HG03060 (cell line): ENCODE data around the gene FES.

ENCODE experiments used
- ATAC-seq: cut with Tn5 transposase; IDR thresholded peaks from one replicate; pipeline ENCODE4 v1.9.1; 2021; ENCODE audit warnings: low read depth, moderate number of reproducible peaks; ENCODE audit not compliant: unreplicated experiment

The FES gene

DNA sequence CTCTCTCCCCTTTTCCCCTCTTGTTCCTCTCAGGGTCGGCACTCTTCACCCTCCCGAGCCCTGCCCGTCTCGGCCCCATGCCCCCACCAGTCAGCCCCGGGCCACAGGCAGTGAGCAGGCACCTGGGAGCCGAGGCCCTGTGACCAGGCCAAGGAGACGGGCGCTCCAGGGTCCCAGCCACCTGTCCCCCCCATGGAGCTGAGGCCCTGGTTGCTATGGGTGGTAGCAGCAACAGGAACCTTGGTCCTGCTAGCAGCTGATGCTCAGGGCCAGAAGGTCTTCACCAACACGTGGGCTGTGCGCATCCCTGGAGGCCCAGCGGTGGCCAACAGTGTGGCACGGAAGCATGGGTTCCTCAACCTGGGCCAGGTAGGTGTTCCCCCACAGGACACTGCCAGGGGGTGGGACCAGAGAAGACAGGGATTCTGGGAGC, 8.7 kb upstream of the FES start:
- ATAC-seq, result no peak

DNA sequence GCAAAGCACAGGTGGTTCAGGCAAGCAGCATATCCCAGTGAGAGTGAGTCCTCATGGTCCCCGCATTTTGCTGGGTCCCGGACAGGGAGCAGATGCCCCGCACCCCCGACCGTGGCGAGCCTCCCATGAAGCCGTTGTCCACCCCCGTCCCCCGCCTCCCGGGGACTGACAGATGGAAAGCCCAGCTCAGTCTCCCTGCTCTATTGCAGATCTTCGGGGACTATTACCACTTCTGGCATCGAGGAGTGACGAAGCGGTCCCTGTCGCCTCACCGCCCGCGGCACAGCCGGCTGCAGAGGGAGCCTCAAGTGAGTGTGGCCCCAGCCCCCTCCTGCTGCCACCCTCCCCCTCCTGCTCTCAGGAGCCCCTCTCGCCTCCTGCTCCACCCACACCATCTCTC, 8.3 kb upstream of the FES start:
- no peak for ATAC-seq

GRCh38 chr15:90876512-90877170, 7.7 kb upstream of the FES start:
- ATAC-seq, result no peak

DNA sequence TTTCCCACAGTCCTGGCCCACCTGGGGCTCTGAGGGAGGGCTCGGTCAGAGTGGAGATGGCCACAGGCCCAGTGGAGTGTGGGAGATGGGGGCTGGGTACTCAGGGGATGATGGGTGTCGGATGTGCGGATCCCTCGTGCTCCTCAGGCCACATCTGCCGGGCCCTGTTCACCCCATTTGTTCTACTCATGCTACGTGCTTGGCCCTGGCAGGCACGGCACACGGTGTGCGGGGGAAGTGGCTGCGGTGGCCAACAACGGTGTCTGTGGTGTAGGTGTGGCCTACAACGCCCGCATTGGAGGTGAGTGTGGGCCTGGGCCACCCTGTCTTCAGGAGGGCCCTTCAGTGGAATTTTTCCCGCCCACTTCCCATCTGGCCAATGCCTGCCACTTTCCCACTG, 7.0 kb upstream of the FES start:
- no peak for ATAC-seq

- ATAC-seq, result no peak
Measured at GRCh38 chr15:90877996-90878395, 6.3 kb upstream of the FES start.

- no peak for ATAC-seq
Measured at GRCh38 chr15:90878660-90879059, 5.6 kb upstream of the FES start.

GRCh38 chr15:90879730-90880366, 4.5 kb upstream of the FES start:
- ATAC-seq, result no peak

DNA sequence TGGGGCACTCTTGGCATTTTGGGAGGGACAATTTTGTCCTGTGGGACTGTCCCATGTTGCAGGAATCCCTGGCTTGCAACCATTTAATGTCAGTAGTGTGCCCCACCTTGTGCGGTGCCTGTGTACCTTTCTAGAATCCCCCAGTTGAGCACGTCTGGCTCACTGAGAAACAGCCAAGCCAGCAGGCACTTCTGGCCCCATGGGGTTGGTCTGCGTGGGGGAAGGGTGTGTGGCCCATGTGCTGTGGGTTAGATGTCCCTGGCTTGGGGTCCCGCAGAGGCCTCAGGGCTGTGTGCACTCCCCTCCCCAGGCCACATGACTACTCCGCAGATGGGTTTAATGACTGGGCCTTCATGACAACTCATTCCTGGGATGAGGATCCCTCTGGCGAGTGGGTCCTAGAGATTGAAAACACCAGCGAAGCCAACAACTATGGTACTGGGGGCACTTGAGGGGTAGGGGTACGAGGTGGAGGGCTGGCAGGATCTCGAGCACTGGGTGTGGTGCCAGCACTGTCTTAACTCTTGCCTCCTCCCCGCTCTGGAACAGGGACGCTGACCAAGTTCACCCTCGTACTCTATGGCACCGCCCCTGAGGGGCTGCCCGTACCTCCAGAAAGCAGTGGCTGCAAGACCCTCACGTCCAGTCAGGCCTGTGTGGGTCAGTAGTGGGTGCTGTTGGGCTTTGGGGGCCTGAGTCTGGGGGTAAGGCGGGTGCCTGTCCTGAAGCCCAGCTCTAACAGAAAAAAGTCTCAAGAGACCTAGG, 3.7 kb upstream of the FES start:
- ATAC-seq, result no peak

DNA sequence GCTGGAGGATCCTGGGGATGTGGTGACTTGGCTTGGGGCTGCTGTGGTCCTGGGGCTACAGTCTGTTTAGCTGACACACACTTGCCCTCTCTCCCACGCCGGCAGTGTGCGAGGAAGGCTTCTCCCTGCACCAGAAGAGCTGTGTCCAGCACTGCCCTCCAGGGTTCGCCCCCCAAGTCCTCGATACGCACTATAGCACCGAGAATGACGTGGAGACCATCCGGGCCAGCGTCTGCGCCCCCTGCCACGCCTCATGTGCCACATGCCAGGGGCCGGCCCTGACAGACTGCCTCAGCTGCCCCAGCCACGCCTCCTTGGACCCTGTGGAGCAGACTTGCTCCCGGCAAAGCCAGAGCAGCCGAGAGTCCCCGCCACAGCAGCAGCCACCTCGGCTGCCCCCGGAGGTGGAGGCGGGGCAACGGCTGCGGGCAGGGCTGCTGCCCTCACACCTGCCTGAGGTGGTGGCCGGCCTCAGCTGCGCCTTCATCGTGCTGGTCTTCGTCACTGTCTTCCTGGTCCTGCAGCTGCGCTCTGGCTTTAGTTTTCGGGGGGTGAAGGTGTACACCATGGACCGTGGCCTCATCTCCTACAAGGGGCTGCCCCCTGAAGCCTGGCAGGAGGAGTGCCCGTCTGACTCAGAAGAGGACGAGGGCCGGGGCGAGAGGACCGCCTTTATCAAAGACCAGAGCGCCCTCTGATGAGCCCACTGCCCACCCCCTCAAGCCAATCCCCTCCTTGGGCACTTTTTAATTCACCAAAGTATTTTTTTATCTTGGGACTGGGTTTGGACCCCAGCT, 2.9 kb upstream of the FES start:
- no peak for ATAC-seq

DNA sequence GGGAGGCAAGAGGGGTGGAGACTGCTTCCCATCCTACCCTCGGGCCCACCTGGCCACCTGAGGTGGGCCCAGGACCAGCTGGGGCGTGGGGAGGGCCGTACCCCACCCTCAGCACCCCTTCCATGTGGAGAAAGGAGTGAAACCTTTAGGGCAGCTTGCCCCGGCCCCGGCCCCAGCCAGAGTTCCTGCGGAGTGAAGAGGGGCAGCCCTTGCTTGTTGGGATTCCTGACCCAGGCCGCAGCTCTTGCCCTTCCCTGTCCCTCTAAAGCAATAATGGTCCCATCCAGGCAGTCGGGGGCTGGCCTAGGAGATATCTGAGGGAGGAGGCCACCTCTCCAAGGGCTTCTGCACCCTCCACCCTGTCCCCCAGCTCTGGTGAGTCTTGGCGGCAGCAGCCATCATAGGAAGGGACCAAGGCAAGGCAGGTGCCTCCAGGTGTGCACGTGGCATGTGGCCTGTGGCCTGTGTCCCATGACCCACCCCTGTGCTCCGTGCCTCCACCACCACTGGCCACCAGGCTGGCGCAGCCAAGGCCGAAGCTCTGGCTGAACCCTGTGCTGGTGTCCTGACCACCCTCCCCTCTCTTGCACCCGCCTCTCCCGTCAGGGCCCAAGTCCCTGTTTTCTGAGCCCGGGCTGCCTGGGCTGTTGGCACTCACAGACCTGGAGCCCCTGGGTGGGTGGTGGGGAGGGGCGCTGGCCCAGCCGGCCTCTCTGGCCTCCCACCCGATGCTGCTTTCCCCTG, 2.2 kb upstream of the FES start:
- ATAC-seq, result no peak

GRCh38 chr15:90882781-90883525, 1.4 kb upstream of the FES start:
- no peak for ATAC-seq

GRCh38 chr15:90883526-90883975, 753 bp upstream of the FES start:
- ATAC-seq, result no peak

DNA sequence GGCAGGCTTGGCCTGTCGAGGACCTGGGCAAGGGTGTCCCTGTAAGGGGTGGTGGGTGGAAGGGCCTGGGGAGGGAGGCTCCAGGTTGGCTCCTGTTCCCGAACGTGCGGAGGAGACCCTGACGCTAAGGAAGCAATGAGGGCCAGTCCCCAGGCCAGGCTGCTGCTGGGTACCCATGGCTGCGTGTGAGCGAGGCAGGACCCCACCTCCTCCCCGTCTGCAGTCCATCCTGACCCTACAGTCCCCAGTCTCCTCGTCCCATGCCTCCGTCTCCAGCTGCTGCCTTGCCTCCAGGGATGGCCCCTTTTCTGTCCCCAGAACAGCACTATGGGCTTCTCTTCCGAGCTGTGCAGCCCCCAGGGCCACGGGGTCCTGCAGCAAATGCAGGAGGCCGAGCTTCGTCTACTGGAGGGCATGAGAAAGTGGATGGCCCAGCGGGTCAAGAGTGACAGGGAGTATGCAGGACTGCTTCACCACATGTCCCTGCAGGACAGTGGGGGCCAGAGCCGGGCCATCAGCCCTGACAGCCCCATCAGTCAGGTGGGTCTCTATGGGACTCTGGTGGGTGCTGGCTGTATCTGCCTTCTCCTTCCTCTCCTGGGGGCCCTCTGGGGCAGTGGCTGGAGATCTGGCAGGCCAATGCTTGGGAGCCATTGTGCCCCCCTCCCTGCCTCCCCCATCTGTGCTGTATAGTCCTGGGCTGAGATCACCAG, 571 bp downstream of the FES start:
- ATAC-seq, result no peak

- no peak for ATAC-seq
Measured at GRCh38 chr15:90885432-90886290, 1.4 kb downstream of the FES start.

DNA sequence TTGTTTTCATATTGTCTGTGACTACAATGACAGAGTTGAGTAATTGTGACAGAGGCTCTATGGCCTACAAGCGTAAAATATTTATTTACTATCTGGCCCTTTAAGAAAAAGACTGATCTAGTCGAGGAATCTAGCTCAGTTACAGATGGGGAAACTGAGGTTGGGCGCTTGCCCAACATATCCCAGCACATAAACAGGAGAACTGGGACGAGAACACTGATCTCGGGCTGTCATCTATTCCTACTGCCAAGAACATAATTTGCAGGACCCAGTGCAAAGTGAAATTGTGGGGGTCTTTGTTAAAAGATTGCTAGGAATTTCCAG, 1.9 kb downstream of the FES start:
- no peak for ATAC-seq

- no peak for ATAC-seq
Measured at GRCh38 chr15:90887037-90887481, 2.8 kb downstream of the FES start.

GRCh38 chr15:90889313-90889730, 5.0 kb downstream of the FES start:
- ATAC-seq, result no peak
